Activated CD4-positive, alpha-beta T cell treated with anti-CD3 and anti-CD28 coated beads, Interleukin-10, Interleukin-2, amounts not matched to agents 100 ng/mL and 50 ng/mL, durations not matched to agents 16 hours and 8 hours (primary cell): ENCODE results near the gene NUFIP2.
"Not testable (repeated sequence)": the region's sequence is repeated elsewhere in the genome, so short reads cannot be mapped to it uniquely, and the experiment has no call there.

Experiments
- DNase-seq: peaks from one replicate; pipeline ENCODE4 v3.0.0-alpha.2; 2020

NUFIP2 gene, protein sequence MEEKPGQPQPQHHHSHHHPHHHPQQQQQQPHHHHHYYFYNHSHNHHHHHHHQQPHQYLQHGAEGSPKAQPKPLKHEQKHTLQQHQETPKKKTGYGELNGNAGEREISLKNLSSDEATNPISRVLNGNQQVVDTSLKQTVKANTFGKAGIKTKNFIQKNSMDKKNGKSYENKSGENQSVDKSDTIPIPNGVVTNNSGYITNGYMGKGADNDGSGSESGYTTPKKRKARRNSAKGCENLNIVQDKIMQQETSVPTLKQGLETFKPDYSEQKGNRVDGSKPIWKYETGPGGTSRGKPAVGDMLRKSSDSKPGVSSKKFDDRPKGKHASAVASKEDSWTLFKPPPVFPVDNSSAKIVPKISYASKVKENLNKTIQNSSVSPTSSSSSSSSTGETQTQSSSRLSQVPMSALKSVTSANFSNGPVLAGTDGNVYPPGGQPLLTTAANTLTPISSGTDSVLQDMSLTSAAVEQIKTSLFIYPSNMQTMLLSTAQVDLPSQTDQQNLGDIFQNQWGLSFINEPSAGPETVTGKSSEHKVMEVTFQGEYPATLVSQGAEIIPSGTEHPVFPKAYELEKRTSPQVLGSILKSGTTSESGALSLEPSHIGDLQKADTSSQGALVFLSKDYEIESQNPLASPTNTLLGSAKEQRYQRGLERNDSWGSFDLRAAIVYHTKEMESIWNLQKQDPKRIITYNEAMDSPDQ

DNA sequence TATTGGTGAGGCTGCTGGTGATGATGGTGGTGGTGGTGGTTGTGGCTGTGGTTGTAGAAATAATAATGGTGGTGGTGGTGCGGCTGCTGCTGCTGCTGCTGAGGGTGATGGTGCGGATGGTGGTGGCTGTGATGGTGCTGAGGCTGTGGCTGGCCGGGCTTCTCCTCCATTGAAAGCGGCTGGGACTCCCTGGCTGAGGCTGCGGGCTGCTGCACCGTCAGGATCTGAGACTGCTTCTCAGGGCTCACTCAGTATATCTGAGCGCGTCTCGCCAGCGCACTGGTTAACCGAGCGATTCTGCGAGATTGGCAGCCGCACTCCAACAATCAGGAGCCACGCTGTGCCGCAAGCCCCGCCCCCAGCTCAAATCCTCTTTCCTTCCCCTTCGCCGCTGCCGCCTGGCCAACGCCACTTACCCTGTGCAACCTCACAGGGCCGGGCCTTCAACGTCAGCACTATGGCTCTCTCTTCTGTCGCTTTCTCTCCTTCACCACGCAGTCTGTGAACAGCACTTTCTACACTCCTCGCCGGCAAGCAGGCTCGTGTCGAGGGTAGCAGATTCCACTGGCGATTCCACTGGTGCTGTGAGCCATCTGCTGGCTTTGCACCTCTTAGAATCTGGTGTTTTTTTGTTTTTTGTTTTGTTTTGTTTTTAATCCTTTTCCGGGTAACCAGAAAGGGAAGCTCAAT, at the start of gene NUFIP2:
Gene NUFIP2 (minus strand): TSS at position 259 of the 690 bp plus-strand sequence. CDS start 89 bp downstream, at position 170.
- DNase-seq = peak; percentile 99

DNA sequence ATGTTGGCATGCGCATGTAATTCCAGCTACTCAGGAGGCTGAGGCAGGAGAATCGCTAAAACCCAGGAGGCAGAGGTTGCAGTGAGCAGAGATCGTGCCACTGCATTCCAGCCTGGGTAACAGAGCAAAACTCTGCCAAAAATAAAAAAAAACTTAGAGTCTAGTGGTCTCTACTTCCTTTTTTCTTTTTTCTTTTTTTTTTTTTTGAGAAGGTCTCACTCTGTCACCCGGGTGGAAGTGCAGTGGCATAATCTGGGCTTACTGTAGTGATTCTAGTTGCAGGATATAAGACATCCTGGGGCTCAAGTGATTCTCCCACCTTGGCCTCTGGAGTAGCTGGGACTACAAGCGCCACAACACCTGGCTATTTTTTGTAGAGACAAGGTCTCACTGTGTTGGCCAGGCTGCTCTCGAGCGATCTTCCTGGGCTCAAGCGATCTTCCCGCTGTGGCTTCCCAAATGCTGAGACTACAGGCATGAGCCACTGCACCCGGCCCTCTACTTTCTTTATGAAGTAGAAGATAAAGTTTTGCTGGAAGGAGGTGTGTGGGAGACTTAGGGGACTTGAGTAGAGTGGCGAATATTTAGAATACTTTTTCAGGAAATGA, 48.3 kb upstream of the NUFIP2 start:
- DNase-seq = no peak

DNA sequence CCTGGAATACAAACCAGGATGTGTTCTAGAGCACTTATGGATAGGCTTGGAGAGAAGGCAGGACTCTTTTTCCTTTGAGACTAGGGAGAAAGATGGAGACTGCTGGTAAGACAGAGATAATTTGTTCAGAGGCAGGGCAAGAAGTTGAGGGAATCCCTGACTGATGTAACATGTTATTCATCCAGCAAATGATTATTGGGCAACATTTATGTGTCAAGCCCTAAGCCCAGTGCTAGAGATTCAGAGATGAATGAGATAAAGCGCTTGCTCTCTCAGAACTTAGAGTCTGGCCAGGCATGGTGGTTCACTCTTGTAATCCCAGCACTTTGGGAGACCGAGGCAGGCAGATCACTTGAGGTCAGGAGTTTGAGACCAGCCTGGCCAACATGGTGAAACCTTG, 47.8 kb upstream of the NUFIP2 start:
- no peak for DNase-seq

DNA sequence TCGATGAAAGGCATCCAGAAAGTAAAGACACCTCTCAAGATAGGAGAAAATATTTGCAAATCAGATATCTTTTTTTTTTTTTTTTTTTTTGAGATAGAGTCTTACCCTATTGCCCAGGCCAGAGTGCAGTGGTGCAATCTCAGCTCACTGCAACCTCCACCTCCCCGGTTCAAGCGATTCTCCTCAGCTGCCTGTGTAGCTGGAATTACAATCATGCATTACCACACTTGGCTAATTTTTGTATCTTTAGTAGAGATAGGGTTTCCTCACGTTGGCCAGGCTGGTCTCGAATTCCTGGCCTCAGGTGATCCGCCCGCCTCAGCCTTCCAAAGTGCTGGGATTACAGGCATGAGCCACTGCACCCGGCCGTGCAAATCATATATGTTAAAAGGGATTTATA, 45.1 kb upstream of the NUFIP2 start:
- not testable (repeated sequence) for DNase-seq

DNA sequence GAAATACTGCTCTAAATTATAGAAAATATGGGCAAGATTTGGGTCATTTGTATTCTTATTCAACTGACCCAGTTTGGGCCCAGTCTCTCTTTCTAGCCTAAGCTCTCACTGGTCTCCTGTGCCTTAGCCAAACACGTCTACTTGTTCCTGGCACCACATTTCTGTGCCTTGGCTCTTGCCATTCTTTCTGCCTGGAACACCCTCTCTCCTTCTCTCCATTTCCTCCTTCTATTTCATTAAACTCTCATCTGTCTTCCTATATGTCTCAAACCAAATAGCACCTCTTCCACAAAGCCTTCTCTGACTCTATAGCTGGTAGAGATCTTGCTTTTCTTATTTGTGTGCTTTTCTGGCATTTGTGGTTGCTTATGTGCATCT, 37.7 kb upstream of the NUFIP2 start:
- DNase-seq = no peak

DNA sequence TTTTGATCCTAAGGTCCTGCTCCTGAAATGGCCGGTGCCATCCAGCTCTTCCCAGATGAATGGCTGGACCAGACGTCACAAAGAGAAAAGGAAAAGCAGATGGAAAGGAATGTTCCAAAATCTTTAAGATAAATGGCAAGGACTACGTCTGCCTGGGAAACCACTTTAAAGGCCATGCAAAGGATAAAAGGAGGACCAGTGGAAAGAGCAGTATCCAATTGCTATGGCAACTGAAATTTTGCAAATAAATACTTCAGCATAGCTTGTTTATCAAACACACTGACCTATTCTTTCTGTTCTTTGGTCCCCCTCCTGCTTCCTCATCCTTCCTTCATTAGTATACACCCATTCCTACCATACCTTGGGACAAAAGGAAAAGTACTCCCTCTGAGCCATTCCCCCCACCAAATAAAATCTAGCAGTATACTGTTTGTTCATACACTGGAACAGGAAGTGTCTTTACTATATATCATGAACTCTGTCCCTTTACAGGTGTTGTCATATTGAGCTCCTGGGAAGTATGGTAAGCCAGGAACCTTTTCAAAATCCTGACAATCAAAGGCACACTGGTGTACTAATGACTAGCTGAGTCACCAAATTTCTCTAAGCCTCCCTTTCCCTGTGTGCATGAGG, 37.2 kb upstream of the NUFIP2 start:
- DNase-seq = no peak

DNA sequence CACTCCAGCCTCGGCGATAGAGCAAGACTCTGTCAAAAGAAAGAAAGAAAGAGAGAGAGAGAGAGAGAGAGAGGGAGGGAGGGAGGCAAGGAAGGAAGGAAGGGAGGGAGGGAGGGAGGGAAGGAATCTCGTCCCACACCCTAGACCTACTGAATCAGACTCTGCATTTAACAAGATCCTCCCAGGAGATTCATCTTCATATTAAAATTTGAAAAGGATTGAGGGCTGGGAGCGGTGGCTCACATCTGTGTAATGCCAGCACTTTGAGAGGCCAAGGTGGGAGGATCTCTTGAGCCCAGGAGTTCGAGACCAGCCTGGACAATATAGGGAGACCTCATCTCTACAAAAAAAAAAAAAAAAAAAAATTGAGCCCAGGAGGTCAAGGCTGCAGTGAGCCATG, 33.5 kb upstream of the NUFIP2 start:
- DNase-seq = no peak

DNA sequence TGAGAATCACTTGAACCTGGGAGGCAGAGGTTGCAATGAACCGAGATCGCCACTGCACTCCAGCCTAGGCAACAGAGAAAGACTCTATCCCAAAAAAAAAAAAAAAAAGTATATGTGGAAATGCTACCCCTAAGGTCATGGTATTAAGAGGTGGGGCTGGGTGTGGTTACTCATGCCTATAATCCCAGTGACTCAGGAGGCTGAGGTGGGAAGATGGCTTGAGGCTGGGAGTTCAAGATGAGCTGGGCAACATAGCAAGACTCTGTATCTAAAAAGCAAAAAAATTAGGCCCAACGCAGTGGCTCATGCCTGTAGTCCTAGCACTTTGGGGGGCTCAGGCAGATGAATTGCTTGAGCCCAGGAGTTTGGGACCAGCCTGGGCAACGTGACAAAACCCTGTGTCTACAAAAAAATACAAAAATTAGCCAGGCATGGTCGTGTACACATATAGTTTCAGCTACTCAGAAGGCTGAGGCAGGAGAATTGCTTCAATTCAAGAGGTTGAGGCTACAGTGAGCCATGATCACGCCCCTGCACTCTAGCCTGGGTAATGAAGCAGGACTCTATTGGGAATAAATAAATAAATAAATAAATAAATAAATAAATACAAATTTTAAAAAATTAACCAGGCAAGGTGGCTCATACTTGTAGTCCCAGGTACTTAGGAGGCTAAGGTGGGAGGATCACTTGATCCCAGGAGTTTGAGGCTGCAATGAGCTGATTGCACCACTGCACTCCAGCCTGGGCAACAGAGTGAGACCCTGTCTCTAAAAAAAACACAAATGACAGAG, 32.3 kb upstream of the NUFIP2 start:
- DNase-seq = no peak

DNA sequence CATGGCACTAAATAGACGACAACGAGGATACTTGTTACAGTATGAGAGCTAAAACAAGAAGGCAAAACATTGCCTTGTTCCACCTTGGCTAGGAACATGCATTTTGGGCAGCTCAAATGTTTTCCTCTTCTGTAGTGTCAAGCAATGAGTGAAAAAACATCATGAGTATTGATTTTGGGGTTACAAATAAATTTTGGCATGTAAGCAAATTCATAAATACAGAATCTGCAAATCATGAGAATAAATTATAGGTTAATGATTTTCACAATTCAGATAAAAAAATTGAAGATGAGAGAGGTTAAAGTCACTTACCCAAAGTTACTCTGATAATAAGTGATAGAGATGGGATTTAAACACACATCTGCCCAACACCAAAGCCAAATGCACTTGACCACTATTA, 28.4 kb upstream of the NUFIP2 start:
- no peak for DNase-seq

DNA sequence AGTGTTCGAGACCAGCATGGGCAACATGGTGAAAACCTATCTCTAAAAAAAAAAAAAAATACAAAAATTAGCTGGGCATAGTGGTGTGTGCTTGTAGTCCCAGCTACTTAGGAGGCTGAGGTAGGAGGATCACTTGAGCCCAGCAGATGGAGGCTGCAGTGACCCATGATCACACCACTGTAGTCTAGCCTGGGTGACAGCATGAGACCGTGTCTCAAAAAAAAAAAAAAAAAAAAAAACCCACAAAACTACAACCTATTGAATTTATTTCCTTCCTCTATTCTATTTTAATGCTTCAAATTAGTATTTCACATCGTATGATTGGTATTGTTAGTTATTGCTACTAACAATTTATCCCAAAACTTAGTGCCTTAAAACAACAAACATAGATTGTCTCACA, 9.4 kb upstream of the NUFIP2 start:
- DNase-seq = no peak

DNA sequence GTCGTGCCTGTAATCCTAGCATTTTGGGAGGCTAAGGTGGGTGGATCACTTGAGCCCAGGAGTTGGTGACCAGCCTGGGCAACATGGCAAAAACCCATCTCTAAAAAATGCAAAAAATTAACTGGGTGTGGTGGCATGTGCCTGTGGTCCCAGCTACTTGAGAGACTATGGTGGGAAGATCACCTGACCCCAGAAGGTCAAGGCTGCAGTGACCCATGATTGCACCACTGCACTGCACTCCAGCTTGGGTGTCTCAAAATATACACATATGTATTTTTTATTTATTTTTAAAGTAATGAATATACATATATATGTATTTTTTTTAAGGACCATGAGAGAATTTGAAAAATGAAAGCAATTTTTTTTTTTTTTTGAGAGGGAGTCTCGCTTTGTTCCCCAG, 5.1 kb upstream of the NUFIP2 start:
- no peak for DNase-seq

DNA sequence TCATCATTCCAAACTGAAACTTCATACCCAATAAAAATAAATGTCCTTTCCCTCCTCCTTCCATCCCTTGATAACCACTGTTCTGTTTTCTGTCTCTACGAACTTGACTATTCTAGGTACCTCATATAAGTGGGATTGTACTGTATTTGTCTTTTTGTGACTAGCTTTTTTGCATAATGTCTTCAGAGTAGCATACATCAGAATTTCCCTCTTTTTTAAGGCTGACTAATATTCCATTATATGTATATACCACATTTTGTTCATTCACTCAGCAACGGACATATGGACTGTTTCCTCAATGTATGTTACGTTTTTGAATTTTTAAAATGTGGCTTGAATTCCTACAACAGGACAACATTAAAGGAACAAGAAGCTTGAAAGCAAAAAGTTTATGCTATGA, 1.5 kb upstream of the NUFIP2 start:
- no peak for DNase-seq

DNA sequence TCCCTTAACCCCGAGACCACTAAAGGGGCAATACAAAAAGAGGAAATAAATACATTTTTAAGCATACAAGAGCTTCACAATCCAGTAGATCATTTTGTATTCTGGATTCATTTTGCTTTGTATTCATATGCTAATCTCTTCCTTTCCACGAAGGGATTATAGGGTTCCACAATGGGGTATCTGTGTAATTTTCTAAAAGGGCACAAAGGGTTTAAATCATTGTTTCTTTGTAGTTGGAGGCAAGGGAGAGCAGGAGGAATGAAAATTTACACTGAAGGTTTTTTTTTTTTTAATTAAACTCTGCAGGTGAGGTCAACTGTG, 592 bp upstream of the NUFIP2 start:
- DNase-seq = no peak

DNA sequence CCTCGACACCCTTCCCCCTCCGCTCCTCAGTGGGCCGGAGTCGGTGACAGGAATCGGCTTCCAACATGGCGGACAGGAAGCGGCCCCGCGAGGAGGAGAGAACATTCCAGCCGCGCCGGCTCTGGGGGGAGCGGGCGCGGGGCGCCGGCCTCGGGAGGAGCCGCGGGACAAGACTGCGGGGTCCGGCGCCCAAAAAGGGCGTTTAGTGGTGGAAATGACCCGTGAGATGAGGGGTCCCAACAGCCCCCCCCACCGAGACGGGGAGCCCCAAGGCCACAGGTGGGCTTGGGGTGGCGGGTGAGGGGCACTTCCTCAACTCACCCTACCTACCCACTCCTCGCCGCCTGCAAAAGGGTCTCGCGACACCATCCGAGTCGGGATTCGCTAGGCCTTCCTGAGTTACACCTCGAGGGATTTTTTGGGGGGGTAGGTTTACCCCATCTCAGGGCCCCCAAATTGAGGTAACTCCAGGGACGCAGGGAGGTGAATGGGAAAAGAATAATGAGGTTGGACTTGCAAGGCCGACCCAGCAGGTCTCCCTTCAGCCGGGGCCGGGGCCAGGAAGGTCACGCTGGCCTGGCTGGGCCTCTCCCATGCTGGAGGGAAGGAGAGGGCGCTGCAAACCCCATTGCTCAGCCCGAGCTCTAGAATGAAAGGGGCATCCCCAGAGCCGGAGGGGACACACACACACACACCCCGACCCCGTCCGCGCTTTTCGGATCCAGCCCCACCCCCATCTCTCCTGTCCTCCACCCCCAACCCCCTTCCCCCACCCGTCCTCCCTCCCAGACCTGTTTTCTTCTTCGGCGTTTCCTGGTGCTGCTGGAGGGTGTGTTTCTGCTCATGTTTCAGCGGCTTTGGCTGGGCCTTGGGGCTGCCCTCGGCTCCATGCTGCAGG, 707 bp downstream of the NUFIP2 start:
- DNase-seq = peak; percentile 74

DNA sequence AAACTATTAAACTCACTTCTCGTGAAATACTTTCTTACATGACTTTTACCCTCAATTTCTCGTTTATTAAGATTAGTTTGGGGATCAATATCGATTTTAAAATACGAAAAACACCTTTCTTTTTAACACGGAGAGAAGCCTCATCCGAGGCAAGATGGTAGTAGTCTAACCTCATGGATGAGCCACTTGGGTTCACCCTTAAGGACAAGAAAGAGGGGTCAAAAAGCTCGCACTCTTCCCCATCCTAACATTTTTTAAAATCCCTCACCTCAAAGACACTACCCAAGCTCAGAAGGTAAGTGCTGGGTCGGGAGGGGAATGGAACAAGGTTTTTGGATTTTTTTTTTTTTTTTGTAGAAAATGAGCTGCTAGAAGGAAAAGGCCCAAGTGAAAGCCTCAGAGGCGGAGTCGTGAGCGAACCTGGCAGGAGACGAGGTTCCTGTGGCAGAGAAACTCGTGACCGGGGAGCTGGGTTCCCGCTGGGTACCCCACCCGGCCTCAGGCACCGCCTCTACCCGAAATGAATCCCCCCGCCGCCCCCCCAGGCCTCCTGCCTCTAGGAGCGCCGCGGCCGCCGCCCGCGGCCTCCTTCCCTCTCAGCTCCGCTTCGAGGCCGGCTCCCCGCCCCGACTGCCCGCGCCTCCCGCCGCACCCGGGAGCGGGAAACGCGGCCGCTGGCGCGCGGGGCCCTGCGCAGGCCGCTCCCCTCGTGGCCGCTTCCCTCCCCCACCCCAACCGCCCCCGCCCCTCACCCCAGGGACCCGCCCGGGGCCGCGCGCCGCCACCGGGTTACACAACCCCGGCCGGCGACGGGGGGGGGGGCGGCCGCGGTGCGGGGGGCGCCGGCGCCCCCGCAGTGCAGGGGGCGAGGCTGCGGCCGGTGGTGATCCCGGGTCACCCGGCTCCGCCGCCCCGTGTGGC, 1.6 kb downstream of the NUFIP2 start:
- peak; percentile 65 for DNase-seq

DNA sequence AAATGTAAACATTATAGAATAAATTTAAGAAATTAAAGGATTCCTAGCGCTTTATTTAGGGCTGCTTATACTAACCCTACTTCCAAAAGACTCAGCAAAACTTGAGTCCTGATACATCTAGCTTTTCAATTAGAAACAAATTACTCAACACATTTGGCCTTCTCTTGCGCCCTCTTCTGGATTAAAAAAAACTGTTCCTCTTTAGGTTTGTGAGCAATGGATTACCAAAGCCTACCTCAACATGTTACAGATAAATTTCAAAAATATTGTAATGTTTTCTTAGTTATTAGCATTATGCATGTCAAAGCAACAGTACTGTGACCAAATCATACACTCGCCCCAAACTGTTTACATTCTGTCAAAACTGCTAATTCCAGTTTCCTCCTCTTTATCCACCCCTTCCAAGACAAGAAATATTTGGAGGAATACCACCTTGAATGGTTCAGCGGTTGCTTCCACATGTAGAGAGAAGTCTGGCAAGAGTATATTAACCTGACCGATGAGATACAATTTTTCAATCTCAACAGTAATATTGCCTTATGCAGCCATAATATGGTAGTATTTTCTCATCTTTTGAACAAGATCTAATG, 2.7 kb downstream of the NUFIP2 start:
- DNase-seq = peak; percentile 78

DNA sequence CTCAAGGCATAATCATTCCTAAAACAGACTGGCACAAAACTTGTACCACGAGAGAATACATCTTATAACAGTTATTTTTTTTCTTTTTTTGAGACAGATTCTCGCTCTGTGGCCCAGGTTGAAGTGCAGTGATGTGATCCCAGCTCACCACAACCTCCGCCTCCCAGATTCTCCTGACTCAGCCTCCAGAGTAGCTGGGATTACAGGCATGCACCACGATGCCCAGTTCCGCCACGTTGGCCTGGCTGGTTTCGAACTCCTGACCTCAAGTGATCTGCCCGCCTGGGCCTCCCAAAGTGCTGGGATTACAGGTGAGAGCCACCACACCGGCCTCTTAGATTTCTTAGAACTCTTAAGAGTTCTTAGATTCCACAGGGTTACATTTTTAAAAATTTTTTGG, 4.1 kb downstream of the NUFIP2 start:
- DNase-seq = no peak

DNA sequence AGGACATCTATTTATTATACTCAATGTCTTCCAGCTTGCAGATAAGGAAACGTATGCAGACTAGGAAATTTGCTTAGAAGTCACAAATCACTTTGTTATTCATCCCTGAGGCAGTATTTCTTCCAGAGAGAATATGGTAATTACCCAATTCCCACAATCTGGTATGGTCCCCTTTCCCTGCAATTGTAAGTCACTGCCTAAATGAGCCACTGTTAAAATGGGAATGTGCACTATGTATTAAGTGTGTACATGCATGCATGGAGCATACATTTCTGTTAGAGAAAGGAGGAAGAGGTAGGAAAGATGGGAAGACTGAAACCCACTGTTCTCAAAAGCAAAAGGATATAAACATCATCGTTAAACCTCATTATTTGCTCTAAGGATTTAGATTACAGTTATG, 10.0 kb downstream of the NUFIP2 start:
- no peak for DNase-seq

DNA sequence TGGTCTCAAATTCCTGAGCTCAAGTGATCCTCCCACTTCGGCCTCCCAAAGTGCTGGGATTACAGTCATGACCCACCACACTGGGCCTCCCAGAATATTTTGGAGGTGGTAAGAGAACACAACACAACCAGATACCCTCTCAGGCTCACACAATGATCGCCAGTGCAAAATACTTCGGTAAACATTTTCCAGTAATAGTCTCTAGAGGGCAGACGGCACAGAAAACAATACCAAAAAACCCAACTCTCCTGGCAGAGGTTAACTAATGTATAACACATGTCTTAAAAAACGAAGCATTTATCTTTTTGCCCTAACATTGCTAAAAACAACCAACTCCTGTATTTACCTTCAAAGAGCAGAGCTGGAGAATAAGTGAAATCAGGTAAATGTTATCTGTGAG, 10.5 kb downstream of the NUFIP2 start:
- no peak for DNase-seq
